ENCODE results near the gene C1QTNF7. TPM values are rescaled to one million over a fixed set of nuclear protein-coding genes. Genes with fewer than 3 reads are reported as not detected.
A peak's percentile ranks its signal among the peaks of the same experiment; 100 is the strongest.

The C1QTNF7 gene
- total RNA-seq, 4 donors from 2014 or later, result 1.2 to 9.5 (median 3.2) TPM

DNA sequence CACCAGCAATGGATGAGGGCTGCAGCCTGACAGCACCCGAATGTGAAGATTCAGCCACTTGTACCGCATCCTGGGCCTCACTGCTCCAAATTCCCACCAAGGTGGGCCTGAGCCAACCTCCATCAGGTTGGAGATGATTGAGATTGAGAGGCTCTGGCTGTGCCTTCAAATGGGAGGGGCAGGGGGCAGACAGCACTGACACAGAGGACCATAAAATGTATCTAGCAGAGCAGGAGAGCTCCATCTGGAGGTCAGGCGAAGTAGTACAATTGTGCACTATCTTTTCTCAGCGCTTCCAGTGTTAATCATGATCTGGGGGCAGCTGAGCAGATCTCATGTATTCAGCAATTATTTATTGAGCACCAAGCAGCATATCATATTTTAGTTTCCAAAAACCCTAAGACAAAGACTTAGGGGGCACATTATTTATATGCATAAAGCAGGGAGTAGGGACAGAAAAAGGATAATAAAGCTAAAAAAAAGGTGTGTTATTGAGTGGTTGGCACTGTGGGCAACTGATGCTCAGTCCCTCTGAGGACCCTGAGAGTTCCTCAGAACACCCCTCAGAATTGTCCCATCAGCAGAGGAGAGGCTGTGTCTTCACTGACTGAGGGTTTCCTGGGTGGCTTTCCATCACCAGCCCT, 31.6 kb upstream of the C1QTNF7 start:
- Histone ChIP-seq H3K4me3 (replicated peaks in 1 of 3) (no peak overlapping the region), H3K9me3 (no peaks in the 10 kb centered on the region), H3K36me3 (no peaks in the 10 kb centered on the region), H3K27me3 (no peaks in the 10 kb centered on the region), H3K27ac (no peak overlapping the region), H3K4me1 (peaks cover 0 to 28% of the 10 kb centered on the region in 2 donors)
- 57 to 71% methylated on average over 4 of the region's 4 CpGs for WGBS, 2 donors
- DNase-seq, result peak; percentile 12 to 29
- TF ChIP-seq, protein P1, sequence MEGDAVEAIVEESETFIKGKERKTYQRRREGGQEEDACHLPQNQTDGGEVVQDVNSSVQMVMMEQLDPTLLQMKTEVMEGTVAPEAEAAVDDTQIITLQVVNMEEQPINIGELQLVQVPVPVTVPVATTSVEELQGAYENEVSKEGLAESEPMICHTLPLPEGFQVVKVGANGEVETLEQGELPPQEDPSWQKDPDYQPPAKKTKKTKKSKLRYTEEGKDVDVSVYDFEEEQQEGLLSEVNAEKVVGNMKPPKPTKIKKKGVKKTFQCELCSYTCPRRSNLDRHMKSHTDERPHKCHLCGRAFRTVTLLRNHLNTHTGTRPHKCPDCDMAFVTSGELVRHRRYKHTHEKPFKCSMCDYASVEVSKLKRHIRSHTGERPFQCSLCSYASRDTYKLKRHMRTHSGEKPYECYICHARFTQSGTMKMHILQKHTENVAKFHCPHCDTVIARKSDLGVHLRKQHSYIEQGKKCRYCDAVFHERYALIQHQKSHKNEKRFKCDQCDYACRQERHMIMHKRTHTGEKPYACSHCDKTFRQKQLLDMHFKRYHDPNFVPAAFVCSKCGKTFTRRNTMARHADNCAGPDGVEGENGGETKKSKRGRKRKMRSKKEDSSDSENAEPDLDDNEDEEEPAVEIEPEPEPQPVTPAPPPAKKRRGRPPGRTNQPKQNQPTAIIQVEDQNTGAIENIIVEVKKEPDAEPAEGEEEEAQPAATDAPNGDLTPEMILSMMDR (IDR thresholded peaks at IDR 0.05), result peak; percentile 21 to 68 (median 51)
- TF ChIP-seq POLR2A (IDR thresholded peaks at IDR 0.05), result no peak
- intact Hi-C loops (cut with DNase I), result loop anchor here (5.0 kb wide), 1 partner anchor 159 kb away; no protein-coding TSS in a partner anchor

DNA sequence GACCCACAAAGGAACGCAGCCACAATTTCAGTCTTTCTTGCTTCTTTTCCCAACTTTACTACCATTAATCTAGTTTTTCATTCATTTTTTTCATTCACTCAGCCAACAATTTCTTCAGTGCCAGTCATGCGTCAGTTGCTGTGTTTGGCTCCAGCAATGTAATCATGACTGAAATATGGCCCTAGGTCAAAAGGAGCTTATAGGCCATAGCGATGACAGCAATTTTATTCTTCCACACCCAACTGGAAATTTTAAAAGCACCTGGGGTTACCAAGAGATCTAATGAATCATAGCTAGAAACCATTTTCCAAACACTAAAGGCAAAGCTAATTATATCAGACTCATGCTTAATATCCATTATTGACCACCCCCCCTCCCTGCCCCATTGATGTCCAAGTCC, 29.8 kb upstream of the C1QTNF7 start:
- Histone ChIP-seq H3K4me3 (replicated peaks in 1 of 3) (no peak overlapping the region), H3K27me3 (no peaks in the 10 kb centered on the region), H3K27ac (no peak overlapping the region), H3K4me1 (peaks cover 0 to 36% of the 10 kb centered on the region in 2 donors), H3K36me3 (no peaks in the 10 kb centered on the region), H3K9me3 (no peaks in the 10 kb centered on the region)
- TF ChIP-seq POLR2A (IDR thresholded peaks at IDR 0.05), result no peak
- TF ChIP-seq, protein P1 (IDR thresholded peaks at IDR 0.05), result no peak
- WGBS, 2 donors, result 61 to 77% methylated on average over 3 of the region's 3 CpGs
- intact Hi-C loops (cut with DNase I), result loop anchor here (5.0 kb wide), 1 partner anchor 161 kb away; no protein-coding TSS in a partner anchor
- DNase-seq, result no peak

GRCh38 chr4:15398732-15399131, 29.1 kb upstream of the C1QTNF7 start:
- H3K27ac ChIP-seq, result no peak overlapping the region
- H3K36me3 ChIP-seq, result no peaks in the 10 kb centered on the region
- WGBS, 2 donors, result 33 to 54% methylated on average over 4 of the region's 4 CpGs
- no peaks in the 10 kb centered on the region for H3K9me3 ChIP-seq
- H3K4me1 ChIP-seq, result peaks cover 0 to 36% of the 10 kb centered on the region in 2 donors
- H3K4me3 ChIP-seq (replicated peaks in 1 of 3), result no peak overlapping the region
- no peak for DNase-seq
- intact Hi-C loops (cut with DNase I), result loop anchor here (5.0 kb wide), 1 partner anchor 161 kb away; no protein-coding TSS in a partner anchor
- H3K27me3 ChIP-seq, result no peaks in the 10 kb centered on the region
- no peak for TF ChIP-seq POLR2A (IDR thresholded peaks at IDR 0.05)
- TF ChIP-seq, protein P1 (IDR thresholded peaks at IDR 0.05), result no peak

DNA sequence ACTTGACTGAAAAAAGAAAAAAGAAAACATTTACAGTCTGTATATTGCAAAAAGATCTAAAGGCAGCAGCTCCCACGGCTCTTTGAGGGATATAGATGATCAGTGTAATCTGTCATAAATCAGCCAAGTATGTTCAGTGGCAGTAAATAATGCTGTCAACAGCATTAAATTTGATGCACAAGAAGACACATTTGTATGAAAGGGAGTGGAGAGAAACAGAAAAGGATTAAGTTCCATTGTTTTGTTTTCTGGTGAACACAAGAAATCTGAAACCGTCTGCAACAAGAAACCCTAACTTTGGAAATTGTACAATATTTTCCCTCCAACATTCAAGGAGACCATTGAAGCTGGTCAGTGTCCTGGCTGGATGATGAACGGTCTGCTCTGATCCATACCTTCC, 27.6 kb upstream of the C1QTNF7 start:
- Histone ChIP-seq H3K27me3 (no peaks in the 10 kb centered on the region), H3K4me3 (replicated peaks in 1 of 3) (no peak overlapping the region), H3K27ac (no peak overlapping the region), H3K9me3 (no peaks in the 10 kb centered on the region), H3K36me3 (no peaks in the 10 kb centered on the region), H3K4me1 (peaks cover 0 to 32% of the 10 kb centered on the region in 2 donors)
- WGBS, 2 donors, result 82 to 94% methylated on average over 3 of the region's 3 CpGs
- DNase-seq, result no peak
- intact Hi-C loops (cut with DNase I), result no loop called here
- TF ChIP-seq, protein P1 (IDR thresholded peaks at IDR 0.05), result no peak
- TF ChIP-seq POLR2A (IDR thresholded peaks at IDR 0.05), result no peak

DNA sequence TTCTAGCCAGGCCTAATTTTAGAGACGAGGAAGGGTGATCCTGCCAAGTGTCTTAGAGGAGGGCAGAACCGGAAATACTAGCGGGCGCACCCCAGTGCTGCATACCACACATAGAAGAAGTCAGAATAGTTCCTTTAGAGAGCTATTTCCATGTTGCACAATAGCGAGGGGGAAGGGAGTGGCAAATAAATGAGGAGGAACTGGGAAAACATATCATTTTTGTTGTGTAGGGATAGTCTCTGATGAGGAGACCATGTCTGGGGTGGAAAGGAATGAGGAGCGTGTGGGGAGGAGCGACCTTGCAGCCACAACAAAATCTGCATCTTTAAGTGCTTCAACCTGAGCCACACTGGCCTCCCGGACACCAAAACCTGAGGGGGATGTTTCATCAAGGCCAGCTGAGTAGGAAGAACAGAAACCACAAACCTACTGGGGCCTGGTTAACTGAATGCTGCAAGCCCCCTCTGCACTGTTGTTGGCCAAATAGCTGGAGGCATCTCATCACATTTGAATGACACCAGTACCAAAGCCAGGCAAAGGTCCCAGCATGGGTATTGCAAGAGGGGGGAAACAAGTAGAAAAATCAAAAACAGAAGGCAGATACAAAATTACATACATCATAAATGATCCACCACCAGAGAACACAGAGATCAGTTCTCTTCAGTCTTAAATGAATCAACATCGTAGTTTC, 26.7 kb upstream of the C1QTNF7 start:
- Histone ChIP-seq H3K4me1 (peaks cover 0 to 23% of the 10 kb centered on the region in 2 donors), H3K9me3 (no peaks in the 10 kb centered on the region), H3K36me3 (no peaks in the 10 kb centered on the region), H3K27me3 (no peaks in the 10 kb centered on the region), H3K4me3 (replicated peaks in 1 of 3) (no peak overlapping the region), H3K27ac (peak overlapping the region in 1 of 3 donors; percentile 3)
- peak; percentile 8 to 23 for DNase-seq
- intact Hi-C loops (cut with DNase I), result no loop called here
- WGBS, 2 donors, result 47 to 52% methylated on average over 9 of the region's 9 CpGs
- TF ChIP-seq POLR2A (IDR thresholded peaks at IDR 0.05), result no peak
- TF ChIP-seq, protein P1 (IDR thresholded peaks at IDR 0.05), result no peak
